GM18951 (cell line): ENCODE measurements around the gene INSIG1.
A peak's percentile ranks its signal among the peaks of the same experiment; 100 is the strongest.

Source experiments
- POLR2A ChIP-seq: IDR thresholded peaks from 4 replicates; pipeline ENCODE4 v1.6.1; 2011; ENCODE audit warnings: mild to moderate bottlenecking; ENCODE audit not compliant: insufficient read length, insufficient read depth; ENCODE audit errors: extremely low read depth
- in situ Hi-C: fragments of 300-500 bp; cut with MboI; formaldehyde crosslinking; loops from one replicate; pipeline ENCODE4 v1.12.0; 2022; ENCODE audit warnings: low sequenced_read_pairs, mixed read lengths, inconsistent platforms; ENCODE audit not compliant: unreplicated experiment

Gene INSIG1

DNA sequence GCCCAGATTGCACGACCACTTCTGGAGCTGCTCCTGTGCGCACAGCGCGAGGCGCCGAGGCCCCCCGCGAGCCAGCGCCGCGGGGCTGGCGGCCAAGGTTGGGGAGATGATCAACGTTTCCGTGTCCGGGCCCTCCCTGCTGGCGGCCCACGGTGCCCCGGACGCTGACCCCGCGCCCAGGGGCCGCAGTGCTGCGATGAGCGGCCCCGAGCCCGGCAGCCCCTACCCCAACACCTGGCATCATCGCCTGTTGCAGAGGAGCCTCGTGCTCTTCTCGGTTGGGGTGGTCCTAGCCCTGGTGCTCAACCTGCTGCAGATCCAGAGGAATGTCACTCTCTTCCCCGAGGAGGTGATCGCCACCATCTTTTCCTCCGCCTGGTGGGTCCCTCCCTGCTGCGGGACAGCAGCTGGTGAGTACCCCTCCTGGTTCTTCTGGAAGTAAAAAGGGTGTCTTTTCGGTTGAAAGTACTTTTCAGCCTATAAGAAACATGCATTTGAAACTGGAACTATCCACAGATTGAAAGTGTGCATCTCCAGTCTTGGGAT, 683 bp downstream of the INSIG1 start:
- TF ChIP-seq POLR2A, result no peak
- in situ Hi-C loops, result no loop called here

DNA sequence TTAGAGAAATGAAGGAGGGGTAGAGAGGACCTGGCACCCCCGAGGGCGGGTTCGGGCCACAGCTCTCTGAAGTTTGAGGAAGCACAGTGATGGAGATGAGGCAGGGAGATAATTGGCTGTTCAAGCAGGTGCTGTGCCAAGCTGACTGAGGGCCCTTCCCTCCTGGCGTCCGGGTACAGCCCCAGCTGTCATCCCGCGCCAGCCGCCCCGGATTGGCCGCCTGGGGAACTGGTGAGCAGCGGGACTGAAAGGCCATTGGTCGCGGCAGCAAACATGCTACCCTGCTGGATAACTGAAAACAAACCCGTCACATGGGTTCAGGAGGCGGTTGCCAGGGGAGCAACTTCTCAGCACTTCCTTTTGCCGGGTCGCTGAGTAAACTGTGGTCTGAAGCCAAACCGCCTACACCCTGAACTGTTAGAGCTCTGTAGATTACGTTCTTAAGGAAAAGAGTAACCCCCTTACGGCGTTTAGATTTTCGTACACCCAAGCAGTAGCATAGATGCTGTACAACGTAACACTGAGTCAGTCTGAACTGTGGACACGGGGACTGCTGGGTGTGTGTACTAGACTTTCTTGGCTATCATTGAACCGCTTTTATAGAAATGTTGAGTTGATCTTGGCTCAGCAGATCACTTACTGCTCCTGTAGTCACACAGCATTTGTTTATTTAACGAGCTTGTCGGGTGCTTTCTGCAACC, 1.3 kb downstream of the INSIG1 start:
- in situ Hi-C loops, result no loop called here
- peak; percentile 65 for TF ChIP-seq POLR2A

DNA sequence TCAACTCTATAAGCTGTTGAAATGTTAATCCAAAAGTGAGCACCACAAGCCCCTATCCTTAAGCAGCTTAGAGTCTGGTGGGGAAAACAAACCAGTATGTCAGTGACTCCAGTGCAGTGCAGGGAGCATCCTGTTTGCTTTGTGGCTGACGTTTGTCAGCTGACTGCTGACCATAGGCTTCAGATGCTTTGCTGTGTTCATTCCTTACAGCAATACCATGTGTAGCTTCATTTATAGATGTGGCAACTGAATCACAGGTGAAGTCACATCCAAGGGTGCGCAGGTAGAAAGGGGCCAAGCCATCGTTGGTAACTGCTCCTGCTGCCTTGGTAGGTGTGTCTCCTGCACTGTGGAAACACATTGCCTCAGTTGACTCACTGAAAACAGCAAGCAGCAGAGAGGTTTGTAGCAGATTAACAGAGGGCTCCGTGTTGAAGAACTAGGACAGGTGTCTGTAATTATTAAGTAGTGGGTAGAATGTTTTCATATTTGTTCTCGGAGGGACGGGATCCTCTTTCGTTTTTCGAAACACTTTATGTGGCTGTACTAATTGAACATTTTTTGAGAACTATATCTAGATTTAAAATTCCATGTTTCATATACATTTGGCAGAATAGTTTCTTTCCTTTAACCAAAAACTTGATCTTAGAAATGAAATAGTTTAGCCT, 2.0 kb downstream of the INSIG1 start:
- TF ChIP-seq POLR2A, result peak; percentile 17
- in situ Hi-C loops, result no loop called here

DNA sequence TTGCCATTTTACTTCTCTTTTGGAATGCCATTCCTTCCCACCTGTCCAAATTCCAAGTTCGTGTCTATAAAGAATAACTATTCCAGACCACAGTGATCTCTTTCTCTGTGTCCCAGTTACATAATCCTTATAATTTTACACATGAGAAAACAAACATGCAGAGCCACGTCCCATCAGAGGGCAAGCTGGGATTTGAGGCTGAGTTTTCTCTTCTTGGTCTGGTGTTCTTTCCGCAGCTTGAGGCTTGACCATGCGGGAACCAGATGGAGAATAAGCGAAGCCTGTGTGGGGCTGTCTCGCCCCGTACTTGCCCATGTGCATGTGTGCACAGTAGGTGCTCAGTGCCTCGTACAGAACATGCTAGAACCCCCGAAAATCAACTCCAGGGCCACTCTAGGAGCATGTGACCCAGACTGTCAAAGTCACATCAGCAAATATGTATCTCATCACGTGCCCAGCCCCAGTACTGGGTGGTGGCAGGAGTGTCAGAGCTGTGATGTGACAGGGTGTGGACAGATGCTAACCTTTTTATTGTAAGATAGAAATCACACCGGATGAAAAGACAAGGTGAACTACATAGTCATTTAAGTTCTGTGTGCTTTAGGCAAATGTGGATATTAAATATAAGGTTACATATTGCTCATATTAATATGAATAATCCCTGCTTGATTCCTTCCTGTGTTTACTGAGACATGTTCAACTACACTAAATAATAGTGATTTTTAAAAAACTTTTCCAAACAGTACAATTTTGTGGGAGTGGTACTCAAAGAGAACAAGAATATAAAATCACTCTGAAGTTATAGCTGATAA, 3.2 kb downstream of the INSIG1 start:
- in situ Hi-C loops, result no loop called here
- TF ChIP-seq POLR2A, result no peak

DNA sequence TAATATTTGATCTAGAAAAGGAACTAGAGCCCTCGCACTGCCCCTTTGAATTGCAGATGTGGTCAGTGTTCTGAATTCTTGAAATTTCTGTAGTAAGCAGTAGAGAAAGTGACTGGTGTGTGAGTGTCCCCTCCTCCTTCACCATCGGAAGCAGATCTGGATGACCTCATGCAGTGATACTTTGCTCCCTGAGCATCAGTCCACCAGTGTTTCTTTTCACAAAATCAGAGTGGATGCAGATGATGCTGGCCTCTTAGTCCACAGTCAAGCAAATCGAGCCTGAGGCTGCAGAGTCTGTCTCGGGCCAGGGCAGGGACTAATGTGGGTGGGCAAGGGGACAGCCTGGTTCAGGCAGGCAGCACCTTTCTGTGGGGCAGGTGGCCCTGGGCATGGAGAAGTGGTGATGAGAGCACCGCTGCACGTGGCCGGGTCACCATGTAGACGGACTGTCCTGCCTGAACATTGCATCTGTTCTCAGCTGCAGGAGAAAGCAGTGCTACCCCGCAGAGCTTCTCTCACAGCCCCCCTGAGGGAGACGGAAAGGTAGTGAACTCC, 5.4 kb downstream of the INSIG1 start:
- TF ChIP-seq POLR2A, result no peak
- in situ Hi-C loops, result no loop called here

DNA sequence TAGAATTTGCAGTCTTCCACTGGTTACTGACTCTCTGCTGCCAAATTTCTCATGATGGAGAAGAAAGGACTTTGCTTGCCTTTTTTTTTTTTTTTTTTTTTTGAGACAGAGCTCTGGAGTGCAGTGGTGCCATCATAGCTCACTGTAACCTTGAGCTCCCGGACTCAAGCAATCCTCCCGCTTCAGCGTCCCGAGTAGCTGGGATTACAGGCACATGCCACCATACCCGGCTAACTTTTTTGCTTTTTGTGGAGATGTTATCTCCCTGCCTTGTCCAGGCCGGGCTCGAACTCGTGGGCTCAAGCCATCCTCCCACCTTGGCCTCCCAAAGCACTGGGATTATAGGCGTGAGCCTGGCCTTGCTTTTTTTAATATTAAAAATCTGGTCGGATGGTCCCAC, 6.2 kb downstream of the INSIG1 start:
- in situ Hi-C loops, result no loop called here
- TF ChIP-seq POLR2A, result no peak

DNA sequence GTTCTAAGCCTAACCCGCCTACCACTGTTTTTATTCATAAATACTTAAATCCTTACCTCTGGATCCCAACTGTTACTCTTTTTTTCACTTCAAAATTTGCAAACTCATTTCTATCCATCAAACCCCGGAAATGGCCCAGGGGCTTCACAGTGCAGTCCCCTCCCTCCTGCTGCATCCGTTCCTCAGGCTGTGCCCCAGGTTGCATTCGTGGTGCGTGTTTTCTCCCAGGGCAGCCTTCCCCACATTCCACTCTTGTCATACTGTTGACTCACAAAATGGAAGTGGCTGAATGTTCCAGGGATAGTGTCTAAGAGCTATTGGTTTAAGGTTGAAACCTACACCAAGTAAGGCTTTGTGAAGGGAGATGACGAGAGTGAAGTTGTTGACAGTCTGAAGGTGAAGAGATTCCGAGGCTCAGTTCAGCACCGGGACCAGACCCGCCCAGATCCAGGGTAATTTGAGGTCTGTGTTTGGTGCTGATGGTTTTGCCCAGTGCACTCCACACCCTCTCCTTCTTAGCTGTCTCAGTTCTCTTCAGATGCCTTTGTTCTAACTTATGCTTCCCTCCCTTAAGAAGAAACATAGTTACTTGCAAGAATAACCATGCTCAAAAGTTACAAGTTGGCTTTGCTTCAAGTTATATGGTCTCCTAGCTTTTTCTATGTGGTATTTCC, 7.7 kb downstream of the INSIG1 start:
- peak; percentile 22 for TF ChIP-seq POLR2A
- in situ Hi-C loops, result no loop called here

DNA sequence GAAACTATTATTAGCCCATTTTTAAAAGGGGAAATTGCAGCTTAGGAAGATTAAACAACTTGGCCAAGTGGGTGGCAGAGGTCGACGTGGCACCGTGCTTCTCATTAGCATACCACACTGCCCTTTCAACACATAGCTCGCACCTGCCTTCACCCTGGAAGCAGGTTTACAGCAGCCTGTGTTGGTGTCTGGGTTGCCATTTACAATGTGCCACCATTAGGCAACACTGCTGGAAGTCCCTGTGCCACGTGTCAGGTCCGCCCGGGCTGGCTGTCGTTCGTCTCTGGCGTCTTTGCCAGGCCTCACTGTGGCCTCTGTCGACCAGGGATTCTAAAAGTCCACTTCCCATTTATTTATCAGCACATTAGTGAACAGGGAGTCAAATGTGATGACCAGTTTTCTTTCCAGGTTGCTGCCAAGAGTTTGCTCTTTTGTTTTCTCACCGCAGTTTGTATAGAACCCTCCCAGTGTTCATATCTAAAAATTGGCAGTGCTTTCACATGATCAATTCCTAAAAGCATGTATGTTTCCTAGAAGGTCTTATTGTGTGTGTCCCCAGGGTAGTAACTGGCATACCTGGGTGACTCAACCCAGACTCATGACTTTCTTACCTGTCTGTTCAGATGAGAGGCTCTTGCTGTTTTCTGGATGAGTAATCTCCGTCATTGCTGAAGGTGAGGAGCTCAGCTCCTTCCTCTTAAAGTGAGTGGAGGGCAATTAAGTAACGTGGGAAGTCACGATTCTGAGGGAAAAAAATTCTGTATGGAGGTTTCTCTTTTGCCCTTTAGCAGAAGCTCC, 9.2 kb downstream of the INSIG1 start:
- in situ Hi-C loops, result no loop called here
- no peak for TF ChIP-seq POLR2A

DNA sequence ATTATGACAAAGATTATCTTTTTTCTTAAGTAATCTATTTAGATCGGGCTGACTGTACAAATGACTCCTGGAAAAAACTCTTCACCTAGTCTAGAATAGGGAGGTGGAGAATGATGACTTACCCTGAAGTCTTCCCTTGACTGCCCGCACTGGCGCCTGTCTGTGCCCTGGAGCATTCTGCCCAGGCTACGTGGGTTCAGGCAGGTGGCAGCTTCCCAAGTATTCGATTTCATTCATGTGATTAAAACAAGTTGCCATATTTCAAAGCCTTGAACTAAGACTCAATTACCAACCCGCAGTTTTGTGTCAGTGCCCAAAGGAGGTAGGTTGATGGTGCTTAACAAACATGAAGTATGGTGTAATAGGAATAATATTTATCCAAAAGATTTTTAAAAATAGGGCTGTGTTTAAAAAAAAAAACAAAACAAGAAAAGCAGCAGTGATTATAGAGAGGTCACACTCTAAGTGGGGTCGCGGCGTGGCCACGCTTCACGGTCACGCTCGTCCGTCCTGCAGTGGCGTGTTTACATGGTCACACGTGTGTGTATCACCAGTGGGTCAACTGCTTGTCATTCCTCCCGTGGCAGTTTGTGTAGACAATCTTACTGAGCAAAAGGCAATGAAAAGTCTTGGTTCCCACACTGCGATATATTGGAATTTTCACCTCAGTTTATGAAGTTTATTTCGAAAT, 10.8 kb downstream of the INSIG1 start:
- TF ChIP-seq POLR2A, result peak; percentile 20
- in situ Hi-C loops, result no loop called here

DNA sequence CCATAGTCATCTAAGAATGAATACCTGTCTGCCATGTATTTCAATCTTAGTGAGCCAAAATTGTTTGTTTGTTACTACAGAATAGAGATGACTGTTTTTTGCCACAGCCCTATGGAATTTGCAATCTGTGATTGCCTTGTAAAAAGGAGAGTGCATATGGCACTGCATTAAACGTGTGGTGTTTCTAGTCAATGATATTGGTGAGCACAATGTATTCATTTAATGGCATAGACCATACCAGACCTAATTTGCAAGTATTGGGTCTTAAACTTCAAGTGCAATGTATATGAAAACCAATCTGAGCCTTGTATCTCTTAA, 11.3 kb downstream of the INSIG1 start:
- peak; percentile 6 for TF ChIP-seq POLR2A
- in situ Hi-C loops, result no loop called here

DNA sequence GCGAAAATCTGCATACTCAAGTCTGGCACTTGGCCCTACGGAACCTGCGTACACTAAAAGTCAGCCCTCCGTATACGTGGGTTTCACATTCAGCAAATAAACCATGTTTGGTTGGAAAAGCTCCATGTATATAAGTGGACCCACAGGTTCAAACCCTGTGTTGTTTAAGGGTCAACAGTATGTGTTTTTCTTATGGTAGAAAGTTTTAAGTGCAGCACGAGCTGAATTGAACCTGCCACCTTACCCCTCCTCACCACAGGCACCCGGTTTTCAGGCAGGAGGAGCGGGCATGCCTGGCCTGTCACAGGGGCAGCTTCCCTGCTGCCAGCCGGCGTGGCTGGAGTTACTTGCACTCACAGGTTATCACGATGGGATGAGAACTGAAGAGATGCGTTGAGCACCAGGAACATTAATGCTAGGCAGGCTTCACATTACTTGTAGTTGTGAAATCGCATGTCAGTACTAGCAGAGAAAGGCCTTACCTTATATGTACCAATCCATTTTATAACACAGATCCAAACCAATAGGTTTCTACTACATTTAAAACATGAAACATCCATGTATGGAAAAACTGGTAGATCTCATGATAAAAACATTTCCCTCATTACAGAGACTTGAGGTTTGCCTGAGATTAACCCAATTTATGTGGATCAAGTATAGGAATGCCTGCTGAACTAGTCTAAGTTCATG, 12.9 kb downstream of the INSIG1 start:
- in situ Hi-C loops, result no loop called here
- no peak for TF ChIP-seq POLR2A
